CD14-positive monocyte (primary cell): Measurements from ENCODE around the gene SLC35G2. TPM values are rescaled to one million over a fixed set of nuclear protein-coding genes. Genes with fewer than 3 reads are reported as not detected.

Experiments used
- DNase-seq, 3 donors: peaks; one replicate each; pipeline ENCODE4 v3.0.0-alpha.2; 2011 to 2022
- H2AFZ ChIP-seq: 2 replicates; pipeline ENCODE4 v1.6.0; 2012; ENCODE audit warnings: mild to moderate bottlenecking, low read depth, low read length, inconsistent platforms; ENCODE audit not compliant: insufficient read depth, poor library complexity, severe bottlenecking
- H3K27ac ChIP-seq, 2 donors: 1 replicate in 1 of 2; 2 replicates in 1 of 2; pipeline ENCODE4 v1.5.1; 2012 to 2013; ENCODE audit warnings: low read length in 2 of 2, control low read depth in 1 of 2, inconsistent platforms in 1 of 2, low read depth in 1 of 2, mild to moderate bottlenecking in 1 of 2
- H3K27me3 ChIP-seq, 2 donors: one replicate each; pipeline versions ENCODE4 v1.6.0 to v1.6.1; 2011 to 2013; ENCODE audit warnings: low read length in 2 of 2; ENCODE audit not compliant: control insufficient read depth in 2 of 2, insufficient read depth in 2 of 2
- H3K36me3 ChIP-seq, 2 donors: replicated peaks in 1 of 2; 1 replicate in 1 of 2; 2 replicates in 1 of 2; pipeline versions ENCODE4 v1.5.1 to v1.6.1; 2012 to 2013; ENCODE audit warnings: low read length in 2 of 2, control low read depth in 1 of 2, inconsistent platforms in 1 of 2, mild to moderate bottlenecking in 1 of 2; ENCODE audit not compliant: insufficient read depth in 2 of 2, control insufficient read depth in 1 of 2
- H3K4me1 ChIP-seq, 2 donors: 1 replicate in 1 of 2; 2 replicates in 1 of 2; pipeline versions ENCODE4 v1.5.1 to v1.6.1; 2012 to 2013; ENCODE audit warnings: low read length in 2 of 2, control low read depth in 1 of 2, inconsistent platforms in 1 of 2, mild to moderate bottlenecking in 1 of 2, moderate library complexity in 1 of 2; ENCODE audit not compliant: insufficient read depth in 2 of 2, control insufficient read depth in 1 of 2
- H3K4me2 ChIP-seq: replicated peaks from 2 replicates; pipeline ENCODE3; 2012; ENCODE audit warnings: low read length, moderate library complexity, mild to moderate bottlenecking; ENCODE audit not compliant: poor library complexity, severe bottlenecking; ENCODE audit errors: extremely low read depth
- H3K4me3 ChIP-seq, 3 experiments: fragments of 200-600 bp in 1 of 3; sonication (generic) in 1 of 3; replicated peaks in 1 of 3; 1 replicate in 2 of 3; 2 replicates in 1 of 3; pipeline ENCODE4 v1.5.1; 2011 to 2013; ENCODE audit warnings: low read length in 3 of 3, mild to moderate bottlenecking in 3 of 3, control low read depth in 2 of 3, low read depth in 2 of 3, inconsistent platforms in 1 of 3, moderate library complexity in 1 of 3
- H3K79me2 ChIP-seq: 2 replicates; pipeline ENCODE4 v1.6.0; 2012; ENCODE audit warnings: mild to moderate bottlenecking, control low read depth, inconsistent platforms, low read length, moderate library complexity; ENCODE audit not compliant: insufficient read depth
- H3K9ac ChIP-seq: 2 replicates; pipeline ENCODE4 v1.6.0; 2017; ENCODE audit warnings: low read length, mild to moderate bottlenecking; ENCODE audit not compliant: insufficient read depth, poor library complexity, severe bottlenecking
- H3K9me3 ChIP-seq, 2 donors: replicated peaks in 1 of 2; 1 replicate in 1 of 2; 2 replicates in 1 of 2; pipeline versions ENCODE4 v1.5.1 to v1.6.1; 2012 to 2013; ENCODE audit warnings: low read length in 2 of 2, control low read depth in 1 of 2; ENCODE audit not compliant: control insufficient read depth in 1 of 2, insufficient read depth in 1 of 2
- H4K20me1 ChIP-seq: 2 replicates; pipeline ENCODE4 v1.6.0; 2012; ENCODE audit warnings: mild to moderate bottlenecking, low read length, control low read depth, moderate library complexity; ENCODE audit not compliant: insufficient read depth
- H3K27ac Mint-ChIP-seq, 7 donors: one replicate each; pipeline ENCODE4 v1.8.0; 2020; ENCODE audit warnings: mild to moderate bottlenecking in 7 of 7, mixed read lengths in 7 of 7, moderate library complexity in 6 of 7, inconsistent platforms in 2 of 7
- H3K27me3 Mint-ChIP-seq, 3 donors: one replicate each; pipeline ENCODE4 v1.8.0; 2021 to 2022; ENCODE audit warnings: low read depth in 3 of 3, mild to moderate bottlenecking in 3 of 3, mixed read lengths in 3 of 3, moderate library complexity in 3 of 3, inconsistent platforms in 1 of 3
- H3K36me3 Mint-ChIP-seq, 2 donors: one replicate each; pipeline ENCODE4 v1.8.0; 2020; ENCODE audit warnings: mixed read lengths in 2 of 2, inconsistent platforms in 1 of 2, mild to moderate bottlenecking in 1 of 2
- H3K4me1 Mint-ChIP-seq: one replicate; pipeline ENCODE4 v1.8.0; 2020; ENCODE audit warnings: mild to moderate bottlenecking, mixed read lengths
- H3K4me3 Mint-ChIP-seq, 2 donors: one replicate each; pipeline ENCODE4 v1.8.0; 2020; ENCODE audit warnings: mild to moderate bottlenecking in 2 of 2, mixed read lengths in 2 of 2, moderate library complexity in 1 of 2
- H3K9me3 Mint-ChIP-seq, 7 donors: one replicate each; pipeline ENCODE4 v1.8.0; 2020 to 2022; ENCODE audit warnings: mixed read lengths in 7 of 7, mild to moderate bottlenecking in 6 of 7, moderate library complexity in 6 of 7, inconsistent platforms in 2 of 7
- CTCF ChIP-seq: fragments of 200-600 bp; IDR thresholded peaks from one replicate; pipeline ENCODE4 v1.8.0; 2022; ENCODE audit warnings: antibody characterized with exemption, mild to moderate bottlenecking
- WGBS: methylation state at CpG from one replicate; pipeline ENCODE4 v1.1.5; 2013; ENCODE audit warnings: missing lambda C conversion rate; ENCODE audit not compliant: insufficient coverage; 5-methylcytosine and 5-hydroxymethylcytosine counted together
- intact Hi-C, 2 donors: fragments of 100-400 bp; cut with micrococcal nuclease; formaldehyde crosslinking; loops; one replicate each; pipeline versions ENCODE4 v1.15.0 to v1.15.1; 2023
- polyA plus RNA-seq, 3 donors: library from polyadenylated mRNA; depleted of rRNA in 1 of 3; unstranded in 2 of 3; stranded (reverse) in 1 of 3; fragments of 300-500 nt in 2 of 3; fragments of >200 nt in 1 of 3; fragmentation: Illumina TruSeq in 2 of 3; gene quantifications; 1 replicate in 2 of 3; 2 replicates in 1 of 3; pipeline ENCODE4 v1.2.3, GENCODE V29; 2012 to 2021

Gene SLC35G2
- polyA plus RNA-seq, 3 donors, result not detected

- Histone ChIP-seq H3K36me3 (no peaks in the 10 kb centered on the region), H3K27me3 (no peaks in the 10 kb centered on the region), H3K4me3 (no peak overlapping the region), H3K4me2 (no peak overlapping the region), H3K27ac (no peak overlapping the region), H3K9me3 (peaks cover 0 to 3% of the 10 kb centered on the region in 2 donors), H2AFZ (no peak overlapping the region), H4K20me1 (peaks cover 98% of the 10 kb centered on the region), H3K9ac (no peak overlapping the region), H3K79me2 (peaks cover 97% of the 10 kb centered on the region), H3K4me1 (peaks cover 8 to 34% of the 10 kb centered on the region in 2 donors)
- no peak for DNase-seq
- TF ChIP-seq CTCF, result no peak
- Mint-ChIP-seq H3K36me3 (peaks cover 7 to 16% of the 10 kb centered on the region in 2 donors), H3K4me3 (no peak overlapping the region), H3K9me3 (peaks cover 2 to 12% (median 6%) of the 10 kb centered on the region in 7 donors), H3K4me1 (peaks cover 53% of the 10 kb centered on the region), H3K27me3 (no peaks in the 10 kb centered on the region), H3K27ac (no peak overlapping the region)
- intact Hi-C loops, result no loop called here
- 68% methylated on average over 2 of the region's 5 CpGs for WGBS
Measured at GRCh38 chr3:136885357-136886213, 66.7 kb downstream of the SLC35G2 start.

DNA sequence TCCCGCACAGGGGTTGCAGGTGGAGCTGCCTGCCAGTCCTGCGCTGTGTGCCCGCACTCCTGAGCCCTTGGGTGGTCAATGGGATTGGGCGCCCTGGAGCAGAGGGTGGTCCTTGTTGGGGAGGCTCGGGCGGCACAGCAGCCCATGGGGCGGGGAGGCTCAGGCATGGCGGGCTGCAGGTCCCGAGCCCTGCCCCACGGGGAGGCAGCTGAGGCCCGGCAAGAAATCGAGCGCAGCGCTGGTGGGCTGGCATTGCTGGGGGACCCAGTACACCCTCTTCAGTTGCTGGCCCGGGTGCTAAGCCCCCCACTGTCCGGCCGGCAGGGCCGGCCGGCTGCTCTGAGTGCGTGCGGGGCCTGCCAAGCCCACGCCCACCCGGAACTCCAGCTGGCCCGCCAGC lies 71.0 kb downstream of the SLC35G2 start:
- Histone ChIP-seq H3K4me2 (no peak overlapping the region), H3K27me3 (no peaks in the 10 kb centered on the region), H3K9me3 (peaks cover 0 to 3% of the 10 kb centered on the region in 2 donors), H4K20me1 (peaks cover 100% of the 10 kb centered on the region), H3K4me3 (no peak overlapping the region), H3K27ac (no peak overlapping the region), H3K4me1 (peaks cover 5 to 24% of the 10 kb centered on the region in 2 donors), H3K79me2 (peaks cover 99% of the 10 kb centered on the region), H2AFZ (no peak overlapping the region), H3K36me3 (no peaks in the 10 kb centered on the region), H3K9ac (no peak overlapping the region)
- H3K36me3 Mint-ChIP-seq, result peaks cover 11 to 19% of the 10 kb centered on the region in 2 donors
- no peak overlapping the region for H3K27ac Mint-ChIP-seq
- peaks cover 45% of the 10 kb centered on the region for H3K4me1 Mint-ChIP-seq
- no peak overlapping the region for H3K4me3 Mint-ChIP-seq
- intact Hi-C loops, result no loop called here
- H3K27me3 Mint-ChIP-seq, result no peaks in the 10 kb centered on the region
- TF ChIP-seq CTCF, result no peak
- 85% methylated on average over 23 of the region's 24 CpGs for WGBS
- H3K9me3 Mint-ChIP-seq, result peaks cover 2 to 12% (median 6%) of the 10 kb centered on the region in 7 donors
- DNase-seq, result no peak
